ENCODE measurements around the gene GIT2.

GRCh38 chr12:109892165-109892715 is 103.9 kb downstream of the GIT2 start:
- TF ChIP-seq POLR2A (IDR thresholded peaks at IDR 0.05; ENCODE audit: low read depth, low read length), result no peak
- TF ChIP-seq POLR2AphosphoS5 (IDR thresholded peaks at IDR 0.05; ENCODE audit: low read depth, low read length), result no peak
